ENCODE results near the gene PLCL1.

DNA sequence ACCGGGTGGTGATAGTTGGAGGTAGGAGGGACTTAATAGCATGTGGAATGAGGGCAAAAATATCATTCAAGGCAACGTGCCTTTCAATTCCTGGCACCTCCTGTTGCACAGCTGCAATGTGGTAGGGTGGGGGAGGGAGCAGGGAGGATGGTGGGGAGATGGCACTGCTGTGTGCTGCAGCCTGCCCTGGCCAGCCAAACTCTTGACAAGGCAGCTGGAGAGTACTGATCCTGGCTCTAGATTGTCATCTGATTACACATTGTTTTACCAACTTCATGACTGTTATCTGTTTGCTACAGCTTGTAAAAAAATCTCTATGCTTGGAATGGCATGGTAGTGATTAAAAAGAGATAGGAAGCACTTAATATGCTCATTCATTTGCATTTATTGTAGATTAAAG lies 47.7 kb downstream of the PLCL1 start:
- TF ChIP-seq, protein P1, sequence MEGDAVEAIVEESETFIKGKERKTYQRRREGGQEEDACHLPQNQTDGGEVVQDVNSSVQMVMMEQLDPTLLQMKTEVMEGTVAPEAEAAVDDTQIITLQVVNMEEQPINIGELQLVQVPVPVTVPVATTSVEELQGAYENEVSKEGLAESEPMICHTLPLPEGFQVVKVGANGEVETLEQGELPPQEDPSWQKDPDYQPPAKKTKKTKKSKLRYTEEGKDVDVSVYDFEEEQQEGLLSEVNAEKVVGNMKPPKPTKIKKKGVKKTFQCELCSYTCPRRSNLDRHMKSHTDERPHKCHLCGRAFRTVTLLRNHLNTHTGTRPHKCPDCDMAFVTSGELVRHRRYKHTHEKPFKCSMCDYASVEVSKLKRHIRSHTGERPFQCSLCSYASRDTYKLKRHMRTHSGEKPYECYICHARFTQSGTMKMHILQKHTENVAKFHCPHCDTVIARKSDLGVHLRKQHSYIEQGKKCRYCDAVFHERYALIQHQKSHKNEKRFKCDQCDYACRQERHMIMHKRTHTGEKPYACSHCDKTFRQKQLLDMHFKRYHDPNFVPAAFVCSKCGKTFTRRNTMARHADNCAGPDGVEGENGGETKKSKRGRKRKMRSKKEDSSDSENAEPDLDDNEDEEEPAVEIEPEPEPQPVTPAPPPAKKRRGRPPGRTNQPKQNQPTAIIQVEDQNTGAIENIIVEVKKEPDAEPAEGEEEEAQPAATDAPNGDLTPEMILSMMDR (IDR thresholded peaks at IDR 0.05; ENCODE audit: low read depth, low read length), result no peak
- TF ChIP-seq POLR2A (IDR thresholded peaks at IDR 0.05; ENCODE audit: extremely low read depth, insufficient read length), result no peak
- no peak for TF ChIP-seq MYC (IDR thresholded peaks at IDR 0.05; ENCODE audit: low read depth, low read length)
